Left cardiac atrium (tissue), 4 donors: Measurements from ENCODE around the gene NDUFS5. TPM values are rescaled to one million over a fixed set of nuclear protein-coding genes. Genes with fewer than 3 reads are reported as not detected.
"Not testable (repeated sequence)": the region's sequence is repeated elsewhere in the genome, so short reads cannot be mapped to it uniquely, and the experiment has no call there.

ENCODE experiments used
- ATAC-seq, 2 donors: fragments of 200-7000 bp; cut with Tn5 transposase; one replicate each; pipeline ENCODE4 v1.9.1; 2020; ENCODE audit warnings: mild to moderate bottlenecking in 2 of 2, moderate library complexity in 2 of 2
- DNase-seq: peaks from one replicate; pipeline ENCODE4 v3.0.0-alpha.2; 2020
- intact Hi-C, 2 donors: fragments of 100-400 bp; cut with DNase I; formaldehyde crosslinking; loops; one replicate each; pipeline versions ENCODE4 v1.14.1 to v1.15.1; 2022 to 2023
- total RNA-seq, 2 donors: library from RNA; stranded (reverse); fragmentation: NEBNext Ultra II Directional; extraction: Animal tissue kit (Norgen Biotek cat#: 25700); gene quantifications; one replicate each; pipeline ENCODE4 v1.2.1, GENCODE V29; 2021
- donor health status: DM: no; HTN: yes; CAD: no.
- donor health status: DM: no; HTN: yes; CAD: no; lungs with severe emphysema.
- donor health status: DM: yes; HTN: yes; CAD: no.
- donor health status: Dilated cardiomyopathy.

Gene NDUFS5
- total RNA-seq, 2 donors from 2014 or later = 572 to 591 TPM

DNA sequence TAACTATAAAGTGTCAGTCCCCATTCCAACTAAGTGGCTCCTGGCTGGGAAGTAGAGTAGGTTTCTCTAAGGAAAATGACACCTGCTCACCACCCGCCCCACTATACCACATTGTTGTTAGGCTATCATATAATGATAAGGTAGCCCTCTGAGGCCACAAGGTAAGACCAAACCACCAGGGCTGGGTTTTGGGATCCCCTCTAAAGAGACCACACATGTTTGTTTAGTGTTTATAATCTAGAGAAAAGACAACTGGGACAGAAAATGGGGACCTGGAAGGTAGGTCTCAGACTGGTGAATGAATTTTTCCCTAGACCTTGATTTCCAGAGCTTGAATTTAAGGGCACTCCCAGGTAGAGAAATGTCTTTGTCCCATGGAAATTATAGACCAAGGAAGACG lies 19.9 kb upstream of the NDUFS5 start:
- no peak for ATAC-seq
- intact Hi-C loops = no loop called here
- no peak for DNase-seq

GRCh38 chr1:39006726-39007645 lies 19.2 kb upstream of the NDUFS5 start:
- no peak for ATAC-seq
- intact Hi-C loops = no loop called here
- DNase-seq = no peak

DNA sequence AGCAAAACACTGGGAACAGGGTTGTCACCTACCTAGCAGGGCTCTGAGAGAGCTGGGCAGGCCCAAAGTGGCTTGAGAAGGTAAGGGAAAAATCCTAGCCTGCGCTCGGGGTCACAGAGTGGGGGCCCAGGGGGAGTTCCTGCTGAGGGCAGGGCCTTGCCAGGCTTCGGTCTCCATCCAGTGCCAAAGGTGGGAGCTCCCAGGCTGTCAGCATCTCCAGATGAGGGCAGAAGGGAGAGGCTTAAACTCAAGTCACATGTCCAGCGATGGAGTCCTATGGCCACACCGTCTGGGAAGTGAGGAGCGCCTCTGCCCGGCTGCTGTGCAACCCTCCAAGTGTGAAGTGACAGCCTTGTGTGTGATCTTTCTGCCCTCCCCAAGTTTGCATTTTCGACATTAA lies 11.2 kb upstream of the NDUFS5 start:
- intact Hi-C loops, ATAC-seq, DNase-seq: not testable (repeated sequence)

DNA sequence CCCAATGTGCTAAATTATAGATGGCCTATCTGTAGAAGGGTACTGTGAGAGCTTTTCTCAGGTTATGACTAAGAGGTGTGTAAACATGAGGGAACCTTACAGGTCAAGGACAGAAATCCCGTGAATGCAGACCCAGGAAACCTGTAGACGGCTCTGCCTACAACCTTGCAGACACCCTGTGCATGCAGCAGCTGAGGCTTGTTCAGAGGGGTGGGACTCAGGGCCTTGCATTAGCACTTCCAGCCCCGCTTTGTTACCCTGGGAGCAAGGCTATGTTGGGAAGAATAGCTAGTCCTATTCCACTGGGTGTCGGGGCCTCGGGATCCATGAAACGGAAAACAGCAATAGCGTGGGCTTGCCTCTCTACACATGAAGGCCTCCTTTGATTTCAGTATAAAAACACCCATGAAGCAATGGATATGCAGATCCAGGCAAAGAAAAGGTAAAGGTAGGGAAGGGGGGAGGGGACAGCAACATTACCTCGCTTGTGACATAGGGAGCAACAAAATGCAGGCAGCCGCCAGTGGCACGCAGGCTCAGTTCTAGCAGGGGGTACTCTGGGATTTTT lies 9.5 kb upstream of the NDUFS5 start:
- intact Hi-C loops = no loop called here
- DNase-seq (no peak), ATAC-seq (no peak)

DNA sequence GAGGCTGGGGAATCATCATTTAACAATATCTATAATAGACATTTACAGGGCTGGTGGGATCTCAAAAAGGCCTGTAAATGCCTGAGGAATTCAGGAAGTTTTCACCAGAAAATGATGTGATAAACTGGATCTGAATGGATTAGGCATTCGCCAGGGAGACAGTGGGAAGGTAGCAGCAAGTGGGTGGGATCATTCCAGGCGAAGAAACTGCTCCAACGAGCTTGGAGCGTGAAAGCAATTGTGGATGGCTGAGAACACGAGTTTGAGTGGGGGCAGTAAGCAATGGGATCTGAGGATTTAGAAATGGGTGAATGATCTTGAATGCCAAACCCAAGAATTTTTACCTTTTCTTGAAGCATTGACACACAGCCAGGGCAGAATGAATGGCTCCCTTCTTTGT lies 8.9 kb upstream of the NDUFS5 start:
- DNase-seq (no peak), ATAC-seq (no peak)
- intact Hi-C loops = no loop called here

- ATAC-seq, intact Hi-C loops, DNase-seq: not testable (repeated sequence)
Observed at GRCh38 chr1:39020494-39020893, 5.7 kb upstream of the NDUFS5 start.

DNA sequence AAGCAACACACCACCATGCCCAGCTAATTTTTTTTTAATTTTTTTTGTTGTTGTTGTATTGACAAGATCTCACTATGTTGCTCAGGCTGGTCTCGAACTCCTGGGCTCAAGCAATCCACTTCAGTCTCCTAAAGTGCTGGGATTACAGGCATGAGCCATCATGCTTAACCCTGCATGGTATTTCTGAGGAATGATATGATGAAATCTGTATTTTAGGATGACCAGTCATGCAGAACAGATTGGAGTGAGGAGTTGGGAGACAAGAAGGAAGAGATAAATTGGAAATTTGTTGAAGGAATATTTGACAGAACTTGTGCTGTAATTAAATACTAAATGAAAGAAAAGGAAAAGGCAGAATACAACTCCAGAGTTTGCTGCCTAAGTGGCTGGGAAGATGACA lies 4.7 kb upstream of the NDUFS5 start:
- intact Hi-C loops = no loop called here
- ATAC-seq (no peak), DNase-seq (no peak)

- no peak for ATAC-seq
Observed at GRCh38 chr1:39023140-39023539, 3.0 kb upstream of the NDUFS5 start.

GRCh38 chr1:39026866-39027507 lies 837 bp downstream of the NDUFS5 start:
- no peak for DNase-seq
- intact Hi-C loops = loop anchor here in 1 of 2 donors (2.0 kb wide), 1 partner anchor 54 kb away; no protein-coding TSS in a partner anchor
- no peak for ATAC-seq

More at GRCh38 chr1:39023140-39023539, 3.0 kb upstream of the NDUFS5 start:
- intact Hi-C loops = no loop called here
- DNase-seq = no peak

DNA sequence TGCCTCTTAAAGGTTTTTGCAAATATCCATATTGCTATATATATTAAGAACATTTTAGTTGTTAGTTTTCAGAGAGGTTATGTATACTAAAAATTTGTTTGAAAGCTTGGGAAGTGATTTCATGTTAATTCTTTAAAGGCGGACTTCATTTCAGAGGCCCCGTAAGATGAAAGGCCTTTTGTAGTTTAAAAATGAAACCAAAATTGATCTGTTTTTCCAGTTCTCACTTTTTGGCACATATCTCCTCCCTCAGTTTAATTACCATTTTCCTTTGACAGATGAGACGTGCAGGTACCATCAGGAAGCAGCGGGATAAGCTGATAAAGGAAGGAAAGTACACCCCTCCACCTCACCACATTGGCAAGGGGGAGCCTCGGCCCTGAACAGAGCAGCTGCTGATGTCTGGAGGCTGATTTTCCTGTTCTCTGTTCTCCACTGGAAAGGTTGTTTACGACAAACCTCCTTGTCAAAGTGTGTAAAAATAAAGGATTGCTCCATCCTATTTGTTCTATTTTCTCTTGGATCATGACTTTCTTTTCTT lies 8.0 kb downstream of the NDUFS5 start:
- DNase-seq (no peak), ATAC-seq (no peak)
- intact Hi-C loops = no loop called here

- intact Hi-C loops = no loop called here
- DNase-seq (no peak), ATAC-seq (no peak)
Observed at GRCh38 chr1:39036678-39037077, 10.5 kb downstream of the NDUFS5 start.

DNA sequence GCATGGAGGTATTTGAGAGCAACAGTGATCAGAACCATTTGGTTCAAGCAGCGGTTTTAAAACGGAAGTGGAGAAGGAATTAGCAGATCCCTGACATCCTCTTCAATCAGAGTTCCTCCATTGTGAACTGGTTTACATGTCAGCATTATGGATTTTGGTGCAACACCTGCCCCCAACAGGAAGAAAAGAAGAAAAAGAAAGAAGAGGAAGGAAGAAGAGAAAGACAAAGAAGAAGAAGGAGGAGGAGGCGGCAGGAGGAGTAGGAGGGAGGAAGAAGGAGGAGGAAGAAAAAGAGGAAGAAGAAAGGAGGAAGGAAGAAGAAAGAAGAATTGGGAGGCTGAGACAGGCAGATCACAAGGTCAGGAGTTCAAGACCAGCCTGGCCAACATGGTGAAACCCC lies 17.4 kb downstream of the NDUFS5 start:
- ATAC-seq = no peak

DNA sequence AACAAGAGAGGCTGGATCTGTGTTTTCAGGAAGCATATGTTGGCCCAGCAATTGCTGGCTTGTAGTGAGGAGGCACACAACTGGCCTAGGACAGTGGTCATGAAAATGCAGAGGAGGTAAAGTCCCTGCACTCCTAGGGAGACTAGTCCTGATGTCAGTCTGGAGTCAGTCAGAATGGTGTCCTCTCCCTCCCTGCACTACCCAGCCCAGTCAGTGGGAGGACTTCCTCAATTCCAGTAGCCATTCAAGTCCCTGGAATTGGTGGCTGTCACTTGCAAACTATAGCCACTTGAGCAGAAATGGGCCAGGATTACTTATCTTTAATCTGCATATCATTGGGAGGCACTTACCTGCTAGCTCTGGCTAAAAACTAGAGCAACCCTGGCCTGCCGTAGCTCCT lies 18.6 kb downstream of the NDUFS5 start:
- ATAC-seq (no peak), DNase-seq (no peak)
- intact Hi-C loops = no loop called here

More for the DNA sequence above, 17.4 kb downstream of the NDUFS5 start:
- no peak for DNase-seq
- intact Hi-C loops = no loop called here

GRCh38 chr1:39045231-39045630 lies 19.1 kb downstream of the NDUFS5 start:
- ATAC-seq = no peak
- no peak for DNase-seq
- intact Hi-C loops = no loop called here

GRCh38 chr1:39046613-39047210 lies 20.6 kb downstream of the NDUFS5 start:
- ATAC-seq (peak in 1 of 2 donors; percentile 16), DNase-seq (no peak)
- intact Hi-C loops = no loop called here

DNA sequence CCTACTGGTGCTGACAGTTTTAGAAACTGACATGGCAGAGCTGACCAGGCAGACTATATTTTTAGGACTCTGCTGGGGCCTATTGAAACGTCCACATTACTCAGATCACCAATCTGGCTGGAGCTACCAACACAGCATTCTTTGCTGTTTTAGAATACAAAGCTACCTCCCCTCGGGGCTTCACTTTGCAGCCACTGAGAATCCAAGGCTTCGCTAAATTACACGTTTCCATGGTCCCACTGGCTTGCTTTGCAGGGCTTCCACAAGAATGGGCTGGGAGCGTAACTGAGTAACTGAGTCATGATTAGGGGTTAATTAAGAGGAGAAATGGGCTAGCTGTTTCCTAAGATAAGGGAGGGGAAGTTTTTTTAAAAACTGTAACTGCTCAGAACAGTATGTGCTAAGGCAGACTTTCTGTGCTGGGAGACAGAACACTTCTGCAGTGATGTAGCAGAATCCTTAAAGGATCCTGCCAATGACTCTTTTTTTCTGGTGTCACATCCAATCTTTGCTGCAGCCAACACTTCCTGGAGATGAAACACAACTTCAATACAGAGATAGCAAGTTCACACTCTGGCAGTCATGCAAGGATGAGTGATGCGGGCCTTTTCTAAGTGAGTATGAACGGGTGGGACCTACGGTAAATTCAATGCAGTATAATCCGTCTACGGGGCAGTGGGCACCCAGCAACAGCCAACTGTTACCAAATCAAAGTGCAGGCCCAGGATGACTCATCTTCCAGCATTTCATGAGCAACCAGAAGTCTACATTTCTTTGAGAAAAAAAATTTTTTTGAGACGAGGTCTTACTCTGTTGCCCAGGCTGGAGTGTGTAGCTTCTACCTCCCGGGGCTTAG lies 21.5 kb downstream of the NDUFS5 start:
- intact Hi-C loops = no loop called here
- peak; percentile 84 to 89 for ATAC-seq
- DNase-seq = peak; percentile 70

GRCh38 chr1:39048745-39049370 lies 22.7 kb downstream of the NDUFS5 start:
- no peak for DNase-seq
- intact Hi-C loops = no loop called here
- no peak for ATAC-seq

DNA sequence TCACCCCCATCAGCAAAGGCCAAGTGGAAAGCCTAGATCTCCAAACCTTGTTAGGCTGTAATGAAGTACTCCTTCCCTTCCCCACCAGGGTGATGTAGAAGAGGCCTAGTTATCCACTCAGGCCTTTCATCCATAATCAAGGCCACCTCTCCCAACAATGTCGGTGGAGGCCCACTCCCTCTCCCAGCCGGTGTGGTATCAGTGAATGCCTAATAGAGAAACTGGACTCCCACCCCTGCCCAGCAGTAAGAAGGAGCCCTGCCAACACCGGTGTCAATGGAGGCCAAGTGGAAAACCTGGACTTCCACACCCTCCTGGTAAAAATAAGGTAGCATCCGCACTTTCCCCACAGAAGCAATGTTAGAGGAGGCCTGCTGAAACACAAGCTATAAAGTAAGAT lies 23.9 kb downstream of the NDUFS5 start:
- ATAC-seq (no peak), DNase-seq (no peak)
- intact Hi-C loops = no loop called here
